GM12878 (cell line): ENCODE data around the gene ANXA2R.

Experiments used
- CHD2 ChIP-seq: IDR thresholded peaks from 2 replicates; pipeline ENCODE4 v1.6.1; 2011; ENCODE audit warnings: low read depth, low read length, improper control_type of control experiment, borderline replicate concordance
- CTCF ChIP-seq, 3 experiments: IDR thresholded peaks in 2 of 3; conservative IDR thresholded peaks in 1 of 3; 2 replicates each; pipeline ENCODE4 v1.5.1; 2011; ENCODE audit warnings: low read depth in 3 of 3, low read length in 3 of 3, mild to moderate bottlenecking in 3 of 3, control low read depth in 2 of 3, moderate library complexity in 2 of 3, inconsistent platforms in 1 of 3, mixed read lengths in 1 of 3; ENCODE audit not compliant: control insufficient read depth in 2 of 3, insufficient read depth in 1 of 3; ENCODE audit errors: extremely low read depth in 1 of 3
- E2F4 ChIP-seq: IDR thresholded peaks from 2 replicates; pipeline ENCODE4 v1.6.1; 2012; ENCODE audit warnings: low read depth, low read length, improper control_type of control experiment
- KAT2A ChIP-seq: conservative IDR thresholded peaks from 2 replicates; pipeline ENCODE4 v1.6.1; 2011; ENCODE audit warnings: low read depth, low read length; ENCODE audit not compliant: control insufficient read depth
- NFYB ChIP-seq: IDR thresholded peaks from 2 replicates; pipeline ENCODE4 v1.6.1; 2011; ENCODE audit warnings: low read depth, mild to moderate bottlenecking, low read length, improper control_type of control experiment, moderate library complexity; ENCODE audit not compliant: insufficient read depth
- POLR2A ChIP-seq: IDR thresholded peaks from 2 replicates; pipeline ENCODE4 v1.6.1; 2011; ENCODE audit warnings: low read depth, mild to moderate bottlenecking, low read length
- USF2 ChIP-seq: IDR thresholded peaks from 2 replicates; pipeline ENCODE4 v1.6.1; 2011; ENCODE audit warnings: low read depth, low read length, improper control_type of control experiment, borderline replicate concordance

GRCh38 chr5:43007246-43007910 lies 32.7 kb downstream of the ANXA2R start:
- TF ChIP-seq KAT2A (no peak), CTCF (IDR thresholded peaks at IDR 0.05 in 2 of 3, conservative IDR thresholded peaks at IDR 0.05 in 1 of 3; ENCODE audit: control insufficient read depth in 2 of 3, extremely low read depth in 1 of 3, insufficient read depth in 1 of 3, low read depth in 3 of 3, low read length in 3 of 3) (no peak), CHD2 (no peak), USF2 (no peak), E2F4 (no peak), POLR2A (no peak; the same call in 1 of the 2 replicates), NFYB (no peak)
